ENCODE results near the gene SERPINA4.

SERPINA4 gene

GRCh38 chr14:94614802-94615201 lies 53.6 kb downstream of the SERPINA4 start:
- Histone ChIP-seq H3K4me3 (ENCODE audit: severe bottlenecking) (no peak overlapping the region), H3K36me3 (ENCODE audit: low read depth) (no peaks in the 10 kb centered on the region), H3K27me3 (ENCODE audit: insufficient read depth, poor library complexity, severe bottlenecking) (no peaks in the 10 kb centered on the region), H3K27ac (ENCODE audit: poor library complexity, severe bottlenecking) (no peak overlapping the region), H3K4me1 (ENCODE audit: insufficient read depth, poor library complexity, severe bottlenecking) (peaks cover 27% of the 10 kb centered on the region), H3K9me3 (ENCODE audit: severe bottlenecking) (peaks cover 8% of the 10 kb centered on the region)
- TF ChIP-seq, protein P1, sequence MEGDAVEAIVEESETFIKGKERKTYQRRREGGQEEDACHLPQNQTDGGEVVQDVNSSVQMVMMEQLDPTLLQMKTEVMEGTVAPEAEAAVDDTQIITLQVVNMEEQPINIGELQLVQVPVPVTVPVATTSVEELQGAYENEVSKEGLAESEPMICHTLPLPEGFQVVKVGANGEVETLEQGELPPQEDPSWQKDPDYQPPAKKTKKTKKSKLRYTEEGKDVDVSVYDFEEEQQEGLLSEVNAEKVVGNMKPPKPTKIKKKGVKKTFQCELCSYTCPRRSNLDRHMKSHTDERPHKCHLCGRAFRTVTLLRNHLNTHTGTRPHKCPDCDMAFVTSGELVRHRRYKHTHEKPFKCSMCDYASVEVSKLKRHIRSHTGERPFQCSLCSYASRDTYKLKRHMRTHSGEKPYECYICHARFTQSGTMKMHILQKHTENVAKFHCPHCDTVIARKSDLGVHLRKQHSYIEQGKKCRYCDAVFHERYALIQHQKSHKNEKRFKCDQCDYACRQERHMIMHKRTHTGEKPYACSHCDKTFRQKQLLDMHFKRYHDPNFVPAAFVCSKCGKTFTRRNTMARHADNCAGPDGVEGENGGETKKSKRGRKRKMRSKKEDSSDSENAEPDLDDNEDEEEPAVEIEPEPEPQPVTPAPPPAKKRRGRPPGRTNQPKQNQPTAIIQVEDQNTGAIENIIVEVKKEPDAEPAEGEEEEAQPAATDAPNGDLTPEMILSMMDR (IDR thresholded peaks at IDR 0.05; ENCODE audit: poor library complexity, severe bottlenecking): no peak
- ATAC-seq (ENCODE audit: low read depth) (no peak), DNase-seq (ENCODE audit: low spot score) (no peak)

DNA sequence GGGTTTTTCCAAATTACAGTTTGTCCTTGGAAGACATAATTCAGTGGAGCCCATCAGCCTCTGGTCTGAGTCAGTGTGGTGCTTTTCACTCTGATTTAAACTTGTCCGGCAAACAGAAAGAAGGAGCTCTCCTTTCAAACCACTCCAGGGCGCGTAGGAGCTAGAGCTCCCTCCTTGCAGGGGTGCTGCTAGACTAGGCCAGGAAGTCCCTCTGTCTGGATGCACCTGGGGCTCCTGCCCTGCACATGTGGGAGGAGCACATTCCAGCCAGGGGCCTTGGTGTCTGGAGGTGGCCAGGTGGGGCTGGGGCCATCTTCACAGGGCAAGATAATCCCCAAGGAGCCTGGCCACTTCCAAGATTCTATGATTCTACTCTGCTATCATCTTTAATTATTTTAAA lies 54.0 kb downstream of the SERPINA4 start:
- ATAC-seq (ENCODE audit: low read depth): no peak
- DNase-seq (ENCODE audit: low spot score): no peak
- H3K27me3 ChIP-seq (ENCODE audit: insufficient read depth, poor library complexity, severe bottlenecking): no peaks in the 10 kb centered on the region
- H3K4me3 ChIP-seq (ENCODE audit: severe bottlenecking): no peak overlapping the region
- peaks cover 8% of the 10 kb centered on the region for H3K9me3 ChIP-seq (ENCODE audit: severe bottlenecking)
- peaks cover 23% of the 10 kb centered on the region for H3K4me1 ChIP-seq (ENCODE audit: insufficient read depth, poor library complexity, severe bottlenecking)
- no peaks in the 10 kb centered on the region for H3K36me3 ChIP-seq (ENCODE audit: low read depth)
- H3K27ac ChIP-seq (ENCODE audit: poor library complexity, severe bottlenecking): no peak overlapping the region
- TF ChIP-seq, protein P1 (IDR thresholded peaks at IDR 0.05; ENCODE audit: poor library complexity, severe bottlenecking): no peak

GRCh38 chr14:94615823-94616570 lies 54.8 kb downstream of the SERPINA4 start:
- no peaks in the 10 kb centered on the region for H3K36me3 ChIP-seq (ENCODE audit: low read depth)
- ATAC-seq (ENCODE audit: low read depth): no peak
- DNase-seq (ENCODE audit: low spot score): no peak

GRCh38 chr14:94617366-94617941 lies 56.2 kb downstream of the SERPINA4 start:
- Histone ChIP-seq H3K36me3 (ENCODE audit: low read depth) (no peaks in the 10 kb centered on the region), H3K9me3 (ENCODE audit: severe bottlenecking) (peaks cover 8% of the 10 kb centered on the region), H3K4me1 (ENCODE audit: insufficient read depth, poor library complexity, severe bottlenecking) (peaks cover 8% of the 10 kb centered on the region), H3K27me3 (ENCODE audit: insufficient read depth, poor library complexity, severe bottlenecking) (no peaks in the 10 kb centered on the region), H3K4me3 (ENCODE audit: severe bottlenecking) (no peak overlapping the region), H3K27ac (ENCODE audit: poor library complexity, severe bottlenecking) (no peak overlapping the region)
- ATAC-seq (ENCODE audit: low read depth) (no peak), DNase-seq (ENCODE audit: low spot score) (no peak)
- TF ChIP-seq, protein P1 (IDR thresholded peaks at IDR 0.05; ENCODE audit: poor library complexity, severe bottlenecking): no peak

More at GRCh38 chr14:94615823-94616570, 54.8 kb downstream of the SERPINA4 start:
- Histone ChIP-seq H3K4me1 (ENCODE audit: insufficient read depth, poor library complexity, severe bottlenecking) (peaks cover 16% of the 10 kb centered on the region), H3K27me3 (ENCODE audit: insufficient read depth, poor library complexity, severe bottlenecking) (no peaks in the 10 kb centered on the region), H3K27ac (ENCODE audit: poor library complexity, severe bottlenecking) (no peak overlapping the region), H3K9me3 (ENCODE audit: severe bottlenecking) (peaks cover 8% of the 10 kb centered on the region), H3K4me3 (ENCODE audit: severe bottlenecking) (no peak overlapping the region)
- TF ChIP-seq, protein P1 (IDR thresholded peaks at IDR 0.05; ENCODE audit: poor library complexity, severe bottlenecking): no peak
